GM19395 (cell line): ENCODE measurements around the gene COL15A1.

Experiments
- ATAC-seq: cut with Tn5 transposase; IDR thresholded peaks from one replicate; pipeline ENCODE4 v1.9.1; 2021; ENCODE audit warnings: mild to moderate bottlenecking, moderate library complexity; ENCODE audit not compliant: unreplicated experiment

COL15A1 gene

GRCh38 chr9:98944057-98944733 lies 488 bp downstream of the COL15A1 start:
- ATAC-seq: no peak

DNA sequence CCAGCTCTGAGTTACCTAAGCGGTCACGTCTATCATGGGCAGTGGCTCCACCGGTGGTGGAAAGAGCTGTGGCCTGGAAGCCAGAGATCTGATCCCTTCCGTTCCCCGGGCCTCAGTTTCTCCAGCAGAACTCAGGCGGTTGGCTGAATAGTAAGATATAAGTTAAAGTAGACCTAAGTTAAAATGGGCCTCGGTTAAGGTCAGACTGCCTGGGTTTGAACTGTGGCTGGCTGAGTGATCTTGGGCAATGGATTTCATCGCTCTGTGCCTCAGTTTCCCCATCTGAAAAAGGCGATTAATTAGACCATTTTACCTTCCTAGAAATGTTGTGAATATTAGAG lies 997 bp downstream of the COL15A1 start:
- no peak for ATAC-seq

DNA sequence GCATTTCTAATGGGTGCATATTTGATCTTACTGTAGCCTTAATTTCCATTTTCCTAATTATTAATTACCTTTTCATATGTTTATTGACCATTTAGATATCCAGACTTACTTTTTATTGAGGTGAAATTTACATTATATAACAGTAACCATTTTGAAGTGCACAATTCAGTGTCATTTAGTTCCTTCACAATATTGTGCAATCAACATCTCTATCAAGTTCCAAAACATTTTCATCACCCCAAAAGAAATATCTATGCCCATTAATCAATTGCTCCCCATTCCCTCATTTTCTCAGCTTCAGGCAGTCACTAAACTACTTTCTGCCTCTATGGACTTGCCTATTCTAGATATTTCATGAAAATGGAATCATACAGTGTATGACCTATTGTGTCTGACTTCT lies 5.9 kb downstream of the COL15A1 start:
- ATAC-seq: no peak

DNA sequence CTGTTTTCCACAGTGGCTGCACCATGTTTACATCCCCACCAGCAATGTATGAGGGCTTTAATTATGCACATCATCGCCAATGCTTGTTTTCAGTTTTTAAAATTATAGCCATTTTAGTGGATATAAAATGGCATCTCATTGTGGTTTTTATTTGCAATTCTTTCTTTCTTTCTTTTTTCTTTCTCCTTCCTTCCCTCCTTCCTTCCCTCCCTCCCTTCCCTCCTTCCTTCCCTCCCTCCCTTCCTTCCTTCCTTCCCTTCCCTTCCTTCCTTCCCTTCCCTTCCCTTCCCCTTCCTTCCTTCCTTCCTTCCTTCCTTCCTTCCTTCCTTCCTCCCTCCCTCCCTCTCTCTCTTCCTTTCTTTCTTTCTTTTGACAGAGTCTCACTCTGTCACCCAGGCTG lies 6.6 kb downstream of the COL15A1 start:
- ATAC-seq: no peak

GRCh38 chr9:98951967-98952366 lies 8.3 kb downstream of the COL15A1 start:
- no peak for ATAC-seq

DNA sequence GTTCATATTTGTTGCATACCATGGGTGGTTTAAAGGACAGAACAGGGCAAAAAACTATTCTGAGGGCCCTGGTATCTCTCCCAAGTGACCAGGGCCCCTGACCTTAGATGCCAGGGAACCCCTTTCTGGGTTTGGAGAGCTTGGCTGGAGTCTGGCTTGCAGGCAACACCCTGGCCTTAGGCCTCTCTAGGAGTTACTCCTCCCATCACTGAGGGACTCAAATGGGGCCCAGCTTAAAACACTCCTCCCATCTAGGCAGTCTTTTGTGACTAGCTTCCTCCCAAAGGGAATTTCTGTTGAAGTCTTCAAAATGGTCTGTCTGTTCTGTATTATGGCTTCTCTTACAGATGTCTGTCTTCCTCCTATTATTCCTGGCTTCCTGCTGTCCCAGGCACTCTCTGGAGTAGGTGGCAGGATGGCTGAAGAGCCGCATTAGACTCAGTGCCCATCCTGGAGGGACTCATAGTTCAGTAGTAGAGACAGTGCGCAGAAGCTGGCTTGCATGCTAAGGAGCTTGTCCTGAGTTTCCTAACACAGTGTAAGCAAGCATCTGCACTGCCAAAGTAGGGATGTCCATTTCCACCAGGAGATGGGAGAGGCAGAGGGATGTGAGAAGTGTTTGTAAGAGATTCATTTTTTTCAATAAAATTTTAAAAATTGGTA lies 10.0 kb downstream of the COL15A1 start:
- ATAC-seq: no peak

DNA sequence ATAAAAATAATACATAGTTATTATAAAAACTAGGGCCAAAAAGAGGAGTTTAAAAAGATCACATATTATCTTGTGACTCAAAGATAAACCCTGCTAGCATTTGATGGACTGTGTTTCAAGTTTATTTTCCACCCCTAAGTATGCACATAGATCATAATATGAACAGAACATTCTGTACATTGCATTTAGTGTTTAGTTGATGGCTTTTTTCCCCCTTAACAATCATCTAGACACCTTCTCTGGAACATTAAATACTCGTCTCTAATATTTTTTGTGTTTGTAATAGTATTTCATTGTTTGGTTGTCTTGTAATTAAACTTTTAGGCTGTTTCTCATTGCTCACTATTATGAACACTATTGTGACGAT lies 10.5 kb downstream of the COL15A1 start:
- no peak for ATAC-seq

DNA sequence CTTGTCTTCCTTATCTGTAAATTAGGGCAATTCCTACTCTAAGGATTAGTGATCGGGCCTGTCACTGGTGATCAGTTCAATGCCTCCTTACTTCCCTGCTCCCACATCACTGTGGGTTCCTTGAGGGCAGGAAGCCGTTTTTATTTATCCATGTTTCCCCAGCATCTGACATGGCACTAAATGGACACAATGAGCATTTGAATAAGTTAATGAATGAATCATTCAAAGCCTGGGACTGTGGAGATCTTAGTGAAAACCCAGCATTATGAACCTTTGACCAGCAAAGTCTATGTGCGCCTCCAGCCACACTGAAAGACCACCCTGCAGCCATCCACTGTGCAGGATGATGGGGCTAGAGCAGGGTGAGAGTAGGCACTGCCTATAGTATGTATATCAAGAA lies 11.6 kb downstream of the COL15A1 start:
- ATAC-seq: no peak

DNA sequence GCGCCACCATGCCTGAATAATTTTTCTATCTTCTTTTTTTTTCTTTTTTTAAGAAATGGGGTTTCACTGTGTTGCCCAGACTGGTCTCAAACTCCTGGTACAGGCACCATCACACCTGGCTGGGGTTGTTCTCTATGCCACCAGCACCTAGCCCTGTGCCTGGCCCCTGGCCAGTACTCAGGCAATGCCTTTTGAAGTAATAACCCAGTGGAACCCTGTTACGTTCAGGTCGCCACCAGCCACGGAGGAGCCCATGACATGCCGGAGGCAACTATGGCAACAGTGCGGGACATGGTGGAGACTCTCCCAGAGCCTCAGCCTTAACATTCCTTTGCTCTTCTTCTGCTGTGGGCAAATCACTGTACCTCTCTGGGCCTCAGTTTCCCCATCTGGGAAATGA lies 14.1 kb downstream of the COL15A1 start:
- no peak for ATAC-seq

DNA sequence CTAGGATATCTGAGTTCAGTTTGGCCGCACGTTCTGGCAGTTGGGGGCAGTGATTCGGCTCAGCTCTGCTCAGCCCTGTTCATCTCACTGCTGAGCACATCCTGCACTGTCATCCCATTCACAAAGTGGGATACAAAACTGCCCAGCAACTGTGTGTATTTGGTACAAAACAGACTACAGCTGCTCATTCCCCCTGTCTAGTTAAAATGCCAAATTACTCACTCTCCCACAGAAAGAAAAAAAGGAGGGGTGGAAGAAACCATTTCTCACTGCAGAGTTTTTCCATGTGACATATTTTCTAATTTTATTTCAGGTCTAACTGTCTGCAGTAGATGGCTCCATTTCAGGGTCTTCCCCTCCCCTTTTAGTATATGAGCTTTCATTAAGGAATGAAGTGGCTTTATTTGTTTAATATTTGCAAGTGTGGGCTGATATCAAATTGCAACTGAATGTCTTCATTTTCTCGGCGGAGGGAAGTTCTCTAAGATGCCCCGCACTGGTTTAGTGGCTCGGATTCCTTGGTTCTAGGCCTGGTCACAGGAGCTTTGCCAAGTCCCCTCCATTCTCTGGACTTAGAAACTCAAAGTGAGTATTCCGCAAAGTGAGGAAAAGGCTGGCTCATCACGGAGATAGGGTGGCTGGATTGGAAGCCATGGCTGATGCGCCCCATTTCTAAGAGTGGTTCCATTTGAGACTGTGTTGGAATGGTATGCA lies 14.7 kb downstream of the COL15A1 start:
- ATAC-seq: no peak

GRCh38 chr9:98960409-98960808 lies 16.7 kb downstream of the COL15A1 start:
- no peak for ATAC-seq

- no peak for ATAC-seq
Observed at GRCh38 chr9:98961513-98962180, 17.9 kb downstream of the COL15A1 start.

DNA sequence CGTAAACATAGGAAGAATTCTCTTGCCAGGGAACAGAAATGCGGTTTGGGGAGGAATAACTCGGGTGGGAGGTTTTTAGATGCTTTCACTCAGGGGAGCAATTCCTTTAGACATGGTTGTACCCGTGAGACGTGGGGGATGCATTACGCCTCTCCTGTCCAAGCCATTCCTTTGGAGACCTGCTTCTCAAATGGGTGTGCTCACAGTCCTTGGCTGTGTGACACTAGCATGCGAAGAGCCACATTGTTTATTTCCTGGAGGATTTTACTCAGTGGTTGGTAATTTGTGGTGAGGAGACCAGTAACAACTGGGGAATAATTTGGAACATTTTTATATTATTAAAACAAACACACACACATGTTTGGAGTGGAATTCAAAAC lies 18.5 kb downstream of the COL15A1 start:
- no peak for ATAC-seq

DNA sequence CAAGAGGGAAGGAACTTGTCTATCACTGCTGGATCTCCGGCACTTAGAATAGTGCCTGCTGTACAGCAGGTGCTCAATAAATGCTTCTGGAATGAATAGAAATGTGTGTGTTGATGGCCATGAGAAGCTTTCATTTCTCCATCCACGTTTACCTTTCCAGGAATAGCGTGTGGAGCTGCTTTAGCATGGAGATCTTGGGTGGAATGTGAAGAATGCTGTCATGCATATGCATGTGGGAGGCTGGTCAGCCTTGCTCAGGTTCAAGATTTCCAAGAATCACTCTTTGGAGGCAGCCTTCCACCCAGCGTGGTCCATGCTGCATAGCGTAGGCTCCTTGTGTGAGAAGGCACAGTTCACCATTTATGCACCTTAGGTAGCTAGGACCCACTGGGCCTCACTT lies 19.2 kb downstream of the COL15A1 start:
- no peak for ATAC-seq

DNA sequence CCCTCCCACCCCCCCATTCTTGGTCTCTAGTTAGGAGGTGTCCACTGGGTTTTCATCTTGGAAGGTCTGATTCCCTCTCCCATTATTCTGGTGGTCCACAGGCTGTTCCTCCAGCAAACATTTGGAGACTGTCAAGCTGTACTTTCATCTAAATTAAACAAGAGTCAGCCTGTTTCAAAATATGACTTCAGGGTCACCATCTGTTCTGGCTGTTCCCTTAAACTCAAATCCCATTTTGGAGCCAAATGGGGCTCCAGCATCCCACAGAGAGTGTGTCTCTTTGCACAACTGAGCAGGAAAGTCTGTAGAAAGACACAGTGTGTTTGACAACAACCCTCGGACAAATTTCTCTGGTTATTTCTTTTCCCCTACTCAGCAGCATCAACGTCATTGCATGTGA lies 20.5 kb downstream of the COL15A1 start:
- ATAC-seq: no peak

GRCh38 chr9:98964911-98965336 lies 21.2 kb downstream of the COL15A1 start:
- ATAC-seq: no peak

DNA sequence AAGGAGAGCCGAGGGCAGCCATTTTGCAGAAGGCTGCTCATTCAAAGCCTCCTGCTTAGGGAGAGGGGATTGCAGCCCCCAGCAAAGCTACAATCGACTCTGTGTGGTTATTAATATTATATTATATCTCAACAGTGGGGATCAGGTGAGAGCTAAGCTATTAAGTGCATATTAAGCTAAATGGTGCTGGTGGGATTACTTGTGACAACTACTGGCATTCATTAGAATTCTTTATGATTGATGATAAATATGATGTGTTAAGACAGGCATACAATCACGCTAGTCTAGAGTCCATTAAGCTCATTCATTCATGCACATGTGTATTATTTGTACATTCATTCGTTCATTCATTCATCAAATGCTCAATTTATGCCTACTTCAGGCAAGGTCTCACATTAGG lies 23.0 kb downstream of the COL15A1 start:
- ATAC-seq: no peak

DNA sequence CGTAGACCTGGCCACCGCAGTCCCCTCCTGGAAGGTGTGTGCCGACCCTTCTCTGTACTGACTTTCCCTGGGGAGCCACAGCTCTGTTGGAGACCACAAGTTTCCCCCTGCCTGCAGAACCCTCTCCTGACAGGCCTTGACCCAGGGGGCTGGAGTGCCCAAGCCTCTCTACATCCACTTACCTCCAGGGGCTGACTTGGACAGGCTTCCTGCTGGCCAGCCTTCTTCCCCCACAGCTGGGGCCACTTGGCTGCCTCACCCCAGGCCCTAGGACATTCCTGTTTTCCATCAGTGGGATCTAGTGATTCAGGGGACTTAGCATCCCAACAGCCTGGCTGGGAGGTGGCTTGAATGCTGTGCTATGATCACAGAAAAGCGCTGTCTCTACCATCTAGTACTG lies 23.6 kb downstream of the COL15A1 start:
- ATAC-seq: no peak

DNA sequence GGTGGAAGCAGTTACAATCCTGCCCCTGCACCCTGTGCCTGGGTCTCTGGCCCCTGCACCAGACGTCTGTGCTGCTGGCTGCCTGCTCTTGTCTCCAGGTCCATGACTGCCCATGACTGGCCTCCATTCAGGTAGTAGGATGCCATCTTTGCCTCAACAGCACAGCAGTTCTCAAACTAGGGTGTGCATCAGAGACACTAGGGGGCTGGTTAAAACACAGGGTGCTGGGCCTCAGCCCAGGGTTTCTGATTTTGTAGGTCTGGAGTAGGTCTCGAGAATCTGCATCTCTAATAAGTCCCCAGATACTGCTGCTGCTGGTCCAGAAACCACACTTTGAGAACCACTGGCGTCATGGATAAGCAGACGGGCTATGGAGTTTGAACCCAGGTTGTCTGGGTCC lies 24.0 kb downstream of the COL15A1 start:
- no peak for ATAC-seq

DNA sequence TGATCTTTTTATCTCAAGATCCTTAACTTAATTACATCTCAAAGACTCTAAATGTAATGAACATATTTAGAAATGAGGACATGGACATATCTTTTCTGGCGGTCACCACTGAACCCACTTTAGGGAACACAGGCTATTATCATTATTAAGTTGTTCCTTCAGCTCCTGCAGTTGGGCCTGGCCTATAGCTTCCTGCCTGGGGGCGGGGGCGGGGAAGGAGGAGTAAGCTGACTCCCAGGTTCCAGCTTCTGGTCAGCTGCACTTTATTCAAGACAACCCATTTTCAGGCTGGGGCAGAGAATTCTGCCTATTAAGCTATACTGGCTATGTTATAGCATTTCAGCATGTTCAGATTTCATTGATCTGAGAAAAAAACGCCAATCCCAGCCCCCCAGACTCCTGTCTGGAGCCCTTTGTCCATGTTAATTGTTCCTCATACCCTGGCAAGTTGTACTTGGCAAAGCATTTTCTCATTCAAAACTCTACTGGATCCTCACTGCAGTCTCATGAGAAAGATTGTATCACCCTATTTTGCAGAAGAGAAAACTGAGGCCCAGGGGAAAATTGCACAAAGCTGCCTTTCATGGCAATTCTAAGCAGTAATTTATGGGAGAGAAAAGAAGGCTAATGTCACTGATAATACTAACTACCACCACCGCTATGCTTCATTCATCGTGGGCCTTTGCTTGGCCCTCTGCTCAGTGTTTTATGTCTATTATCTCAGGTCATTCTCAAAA lies 25.1 kb downstream of the COL15A1 start:
- no peak for ATAC-seq

- ATAC-seq: no peak
Observed at GRCh38 chr9:98970532-98971041, 26.9 kb downstream of the COL15A1 start.
